Stimulated activated naive CD8-positive, alpha-beta T cell treated with anti-CD3 and anti-CD28 coated beads, Interleukin-15, Interleukin-2, amounts not matched to agents 100 U/mL and 50 U/mL, for 24 hours (primary cell): ENCODE measurements around the gene CD2AP.
"Not testable (repeated sequence)": the region's sequence is repeated elsewhere in the genome, so short reads cannot be mapped to it uniquely, and the experiment has no call there.

Experiments
- ATAC-seq: fragments of 150-1000 bp; cut with Tn5 transposase; one replicate; pipeline ENCODE4 v1.10.0; 2021
- DNase-seq: peaks from one replicate; pipeline ENCODE4 v3.0.0; 2021

CD2AP gene

DNA sequence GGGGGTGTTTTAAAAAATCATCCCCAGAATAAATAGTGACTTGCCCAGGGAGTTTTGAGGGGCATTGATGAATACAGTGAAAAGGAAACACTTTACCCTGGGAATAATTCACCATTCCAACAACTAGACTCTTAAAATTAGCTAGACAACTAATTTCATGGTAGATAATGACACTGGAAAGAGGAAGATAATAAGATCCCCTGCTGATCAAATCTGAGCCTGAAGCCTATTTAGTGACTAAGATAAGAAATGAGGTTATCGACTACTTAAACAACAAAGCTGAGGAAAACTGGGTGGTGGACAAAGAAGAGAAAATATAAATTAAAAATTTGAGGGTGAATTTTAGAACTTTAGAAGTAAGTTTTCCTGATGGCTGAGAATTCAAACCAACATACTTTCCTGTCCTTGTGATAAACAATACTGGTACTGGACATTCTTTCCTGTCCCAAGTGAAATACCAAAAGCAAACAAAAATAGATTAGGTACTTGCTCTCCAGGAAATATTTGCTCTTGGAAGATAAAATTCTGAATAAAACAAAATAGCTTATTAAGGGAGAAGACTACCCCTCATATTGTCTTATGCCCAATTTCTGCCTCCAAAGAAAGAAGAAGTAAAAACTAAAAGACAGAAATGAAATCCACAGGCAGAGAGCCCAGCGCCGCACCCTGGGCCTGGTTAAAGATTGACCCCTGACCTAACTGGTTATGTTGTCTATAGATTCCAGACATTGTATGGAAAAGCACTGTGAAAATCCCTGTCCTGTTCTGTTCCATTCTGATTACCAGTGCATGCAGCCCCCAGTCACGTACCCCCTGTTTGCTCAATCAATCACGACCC lies 156.8 kb downstream of the CD2AP start:
- ATAC-seq (no peak), DNase-seq (no peak)

DNA sequence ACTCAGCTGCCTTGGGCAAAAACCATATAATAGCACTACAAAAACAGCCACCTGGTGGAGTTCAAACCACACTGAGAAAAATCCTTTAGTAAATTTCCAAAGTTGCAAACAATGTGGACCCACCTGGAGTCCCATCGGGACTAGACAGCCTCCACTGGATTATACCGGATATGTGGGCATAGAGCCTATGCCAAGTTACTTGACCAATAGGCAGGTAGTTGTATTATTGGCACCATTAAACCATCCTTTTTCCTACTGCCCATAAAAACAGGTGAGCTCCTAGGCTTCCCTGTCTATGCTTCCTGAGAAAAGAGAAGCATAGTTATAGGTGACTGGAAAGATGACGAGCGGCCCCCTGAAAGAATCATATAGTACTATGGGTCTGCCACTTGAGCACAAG lies 169.1 kb downstream of the CD2AP start:
- ATAC-seq (no peak), DNase-seq (no peak)

DNA sequence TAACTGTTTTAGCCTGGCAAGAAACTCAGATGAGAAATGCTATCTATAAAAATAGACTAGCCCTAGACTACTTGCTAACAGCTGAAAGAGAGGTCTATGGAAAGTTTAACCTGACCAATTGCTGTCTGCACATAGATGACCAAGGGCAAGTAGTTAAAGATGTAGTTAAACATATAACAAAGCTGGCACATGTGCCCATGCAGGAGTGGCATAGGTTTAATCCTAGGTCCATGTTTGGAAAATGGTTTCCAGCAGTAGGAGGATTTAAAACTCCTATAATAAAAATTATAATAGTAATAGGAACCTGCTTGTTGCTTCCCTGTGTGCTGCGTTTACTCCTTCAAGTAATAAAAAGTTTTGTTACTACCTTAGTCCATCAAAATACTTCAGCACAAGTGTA lies 169.6 kb downstream of the CD2AP start:
- ATAC-seq (no peak), DNase-seq (no peak)

DNA sequence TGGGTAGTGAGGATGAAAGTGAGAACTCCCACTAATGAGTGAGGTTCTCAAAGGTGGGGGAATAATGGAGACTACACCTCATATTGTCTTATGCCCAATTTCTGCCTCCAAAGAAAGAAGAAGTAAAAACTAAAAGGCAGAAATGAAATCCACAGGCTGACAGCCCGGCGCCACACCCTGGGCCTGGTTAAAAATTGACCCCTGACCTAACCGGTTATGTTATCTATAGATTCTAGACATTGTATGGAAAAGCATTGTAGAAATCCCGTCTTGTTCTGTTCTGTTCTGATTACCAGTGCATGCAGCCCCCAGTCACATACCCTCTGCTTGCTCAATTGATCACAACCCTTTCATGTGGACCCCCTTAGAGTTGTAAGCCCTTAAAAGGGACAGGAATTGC lies 170.0 kb downstream of the CD2AP start:
- ATAC-seq, DNase-seq: not testable (repeated sequence)

DNA sequence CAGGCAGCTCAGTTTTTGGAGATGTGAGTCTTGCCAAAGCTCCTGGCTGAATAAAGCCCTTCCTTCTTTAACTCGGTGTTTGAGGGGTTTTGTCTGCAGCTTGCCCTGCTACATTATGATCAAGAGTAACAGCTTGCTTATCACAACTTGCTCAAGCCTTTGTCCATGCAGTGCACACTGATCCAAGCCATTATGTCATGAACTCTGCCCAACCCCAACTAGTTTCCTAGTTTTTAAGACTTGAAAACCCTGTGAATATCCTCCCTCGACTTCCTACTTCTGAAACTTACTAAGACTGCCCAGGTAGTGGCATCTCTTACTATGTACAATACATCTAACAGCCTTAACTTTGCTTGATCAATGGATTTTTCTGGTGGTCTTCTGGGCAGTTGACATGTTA lies 170.4 kb downstream of the CD2AP start:
- DNase-seq: no peak
- no peak for ATAC-seq

DNA sequence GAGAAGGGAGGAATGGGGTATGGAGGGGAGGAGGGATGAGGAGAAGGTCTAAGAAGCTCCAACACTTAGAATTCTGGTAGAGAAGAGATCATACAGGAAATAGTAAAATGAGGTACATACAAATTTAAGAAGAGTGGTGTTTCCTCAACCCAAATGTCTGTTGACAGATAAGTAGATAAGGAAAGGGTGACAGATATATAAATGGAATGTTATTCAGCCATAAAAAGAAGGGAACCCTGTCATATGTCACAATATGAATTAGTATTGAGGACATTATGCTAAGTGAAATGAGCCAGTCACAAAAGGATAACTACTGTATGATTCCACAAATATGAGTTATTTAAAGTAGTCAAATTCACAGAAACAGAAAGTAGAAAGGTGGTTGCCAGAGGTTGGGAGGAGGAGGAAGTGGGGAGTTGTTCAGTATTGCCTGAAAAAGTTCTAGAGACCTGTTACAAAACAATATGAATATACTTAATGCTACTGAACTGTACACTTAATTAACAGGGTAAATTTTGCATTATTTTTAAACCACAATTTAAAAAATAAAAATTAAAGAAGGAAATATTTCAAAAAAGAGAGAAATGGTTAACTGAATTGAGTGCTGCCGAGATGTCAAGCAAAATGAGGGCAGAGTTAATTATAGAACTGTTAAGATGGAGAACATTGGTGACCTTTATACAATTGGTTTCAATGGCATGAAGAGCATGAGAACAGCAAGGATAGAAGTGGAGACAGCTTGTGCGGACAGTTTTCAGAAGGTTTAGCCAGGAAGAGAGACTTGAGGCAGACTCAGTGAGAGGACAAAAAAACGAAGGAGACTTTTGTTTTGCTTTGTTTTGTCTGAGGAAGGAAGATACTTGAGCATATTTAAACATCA lies 173.2 kb downstream of the CD2AP start:
- no peak for ATAC-seq
- no peak for DNase-seq

DNA sequence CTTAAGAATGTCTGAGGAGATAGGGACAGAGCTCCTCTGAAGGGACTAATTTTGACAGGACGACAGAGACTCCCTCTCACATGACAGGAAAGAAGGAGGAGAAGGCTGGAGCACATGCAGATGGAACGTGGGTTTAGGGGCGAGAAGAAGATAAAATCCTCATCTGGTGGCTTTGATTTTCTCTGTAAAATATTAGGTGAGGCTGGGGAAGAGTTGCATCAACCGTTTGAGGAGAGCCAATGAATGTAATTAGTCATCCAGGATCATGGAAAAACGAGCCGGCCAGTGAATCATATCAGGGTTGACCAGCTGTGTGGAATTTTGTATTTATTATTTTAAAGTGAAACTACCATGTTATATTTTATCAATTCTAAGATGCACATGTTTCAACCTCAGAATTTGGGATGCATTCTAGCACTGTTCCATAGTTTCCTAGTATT lies 173.9 kb downstream of the CD2AP start:
- DNase-seq: no peak

DNA sequence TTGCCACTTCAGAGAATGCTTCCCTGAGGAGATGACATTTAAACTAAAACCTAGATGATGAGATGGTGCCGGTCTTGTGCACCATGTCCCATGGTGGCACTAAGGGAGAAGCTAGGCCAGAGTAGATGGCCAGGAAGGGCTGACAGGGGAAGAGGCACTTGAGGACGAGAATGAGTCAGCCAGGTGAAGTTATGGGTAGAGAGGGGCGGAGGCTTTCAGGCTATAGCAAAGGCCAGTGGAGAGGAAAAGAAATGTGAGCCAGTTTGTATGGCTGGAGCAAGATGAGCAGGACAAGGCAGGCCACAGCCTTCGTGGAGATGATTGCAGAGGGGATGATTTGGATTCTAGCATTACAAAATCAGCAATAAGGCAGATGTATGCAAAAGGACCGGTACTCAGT lies 176.1 kb downstream of the CD2AP start:
- DNase-seq (no peak), ATAC-seq (no peak)

More for the DNA sequence above, 173.9 kb downstream of the CD2AP start:
- ATAC-seq: no peak

DNA sequence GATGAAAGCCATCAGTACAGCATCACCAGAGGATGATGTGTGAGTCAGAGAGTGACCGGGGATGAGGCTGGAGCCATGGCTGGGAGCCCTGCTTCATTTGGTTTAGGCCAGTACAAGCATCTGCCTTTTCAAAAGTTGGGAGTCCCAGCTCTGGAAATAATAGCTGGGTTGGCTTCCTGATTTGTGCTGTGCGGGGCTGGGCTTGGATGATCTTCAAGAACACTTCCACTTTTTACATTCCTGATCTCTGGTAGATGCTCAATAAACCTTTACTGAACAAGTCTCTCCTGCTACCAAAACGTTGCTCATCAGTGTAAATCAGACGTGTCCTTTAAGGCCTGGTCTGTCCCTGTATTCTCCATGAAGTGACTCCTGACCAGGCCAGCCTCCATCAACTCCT lies 176.7 kb downstream of the CD2AP start:
- no peak for DNase-seq
- ATAC-seq: no peak

DNA sequence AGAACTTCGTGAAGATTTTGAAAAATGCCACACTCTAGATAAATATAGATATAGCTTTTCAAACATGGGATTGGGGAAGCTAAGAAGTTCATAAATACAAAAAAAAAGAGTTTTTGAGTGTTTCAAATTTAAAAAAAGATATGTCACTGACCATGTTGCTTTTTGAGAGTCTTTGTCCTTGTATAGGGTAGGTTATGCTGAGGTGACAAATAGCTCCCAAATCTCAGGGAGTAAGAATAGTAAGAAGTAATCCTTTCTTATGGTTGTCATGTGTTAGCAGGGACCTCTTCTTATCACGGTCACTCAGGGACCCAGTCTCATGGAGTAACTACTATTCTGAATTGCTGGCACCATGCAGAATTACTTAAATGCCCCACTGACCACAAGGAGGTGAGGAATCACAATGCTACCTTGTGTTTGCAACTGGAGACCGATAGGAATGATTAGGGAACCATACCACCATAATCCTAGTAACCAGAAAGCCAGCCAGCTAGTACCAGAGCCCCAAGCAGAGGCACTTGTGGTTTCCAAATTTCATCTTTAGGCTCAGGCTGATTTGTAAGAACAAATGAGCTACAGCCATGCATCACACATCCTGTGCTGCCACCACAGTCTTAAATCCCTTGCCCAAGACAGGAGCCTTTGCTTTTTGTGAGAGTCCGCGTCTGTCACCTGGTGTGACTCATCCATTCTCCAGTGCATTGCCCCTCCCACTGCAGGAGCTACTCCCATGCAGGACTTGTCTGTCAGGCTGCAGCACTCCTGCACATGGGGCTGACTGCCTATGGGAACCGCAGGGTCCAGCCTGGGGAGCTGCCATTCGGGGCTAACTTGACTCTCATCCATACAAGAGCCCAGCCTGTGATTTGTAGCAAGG lies 178.4 kb downstream of the CD2AP start:
- DNase-seq (peak; percentile 16), ATAC-seq (peak; percentile 84)

DNA sequence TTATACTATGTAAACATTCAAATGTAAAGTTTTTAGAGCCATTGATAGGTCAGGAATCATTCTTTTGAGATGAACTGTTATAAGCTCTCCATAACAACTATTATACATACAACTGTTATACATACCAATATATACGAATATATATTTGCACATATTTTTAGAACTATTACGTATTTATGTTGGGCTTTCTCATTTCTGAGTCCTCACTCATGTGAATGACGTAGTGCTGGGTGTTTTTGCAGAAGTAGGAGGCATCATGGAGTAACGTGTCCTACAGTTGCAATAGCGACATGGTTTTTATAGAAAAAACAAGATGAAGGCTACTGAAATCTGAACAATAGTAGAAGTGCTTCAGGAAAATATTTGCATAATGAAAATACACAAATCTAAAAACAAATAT lies 184.4 kb downstream of the CD2AP start:
- no peak for DNase-seq
- ATAC-seq: no peak

DNA sequence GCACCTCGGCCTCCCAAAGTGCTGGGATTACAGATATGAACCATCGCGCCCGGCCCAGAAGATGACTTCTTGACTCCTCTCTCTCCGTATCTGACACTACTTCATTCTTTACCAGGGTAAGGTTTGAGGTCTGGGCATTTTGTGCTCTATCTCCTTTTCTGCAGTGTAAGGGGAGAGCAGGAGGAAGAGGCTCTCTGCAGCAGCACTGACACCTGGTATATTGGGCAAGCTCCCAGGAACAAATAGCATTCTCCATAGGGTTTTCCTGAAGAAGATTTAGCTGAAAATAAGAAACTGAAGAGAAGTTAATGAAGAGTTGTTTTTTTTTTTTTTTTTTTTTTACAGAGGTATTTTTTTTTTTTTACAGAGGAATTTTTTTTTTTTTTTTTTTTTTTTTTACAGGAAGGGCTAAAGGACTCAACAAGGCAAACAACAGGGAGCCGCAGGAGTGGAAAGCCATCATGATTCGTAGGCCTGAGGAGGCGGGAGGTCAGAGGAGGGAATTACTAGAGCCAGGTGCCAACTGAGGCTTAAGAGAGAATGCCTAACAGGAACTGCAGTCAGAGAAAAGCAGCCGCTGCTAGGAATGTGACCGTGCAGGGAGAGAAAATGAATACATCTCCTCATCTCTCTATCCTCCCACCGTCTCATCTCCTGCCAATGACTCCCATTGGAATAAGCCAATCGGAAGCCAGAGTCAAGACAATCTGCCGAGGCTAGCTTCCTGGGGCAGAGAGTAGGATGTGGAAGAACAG lies 186.1 kb downstream of the CD2AP start:
- DNase-seq (no peak), ATAC-seq (no peak)

DNA sequence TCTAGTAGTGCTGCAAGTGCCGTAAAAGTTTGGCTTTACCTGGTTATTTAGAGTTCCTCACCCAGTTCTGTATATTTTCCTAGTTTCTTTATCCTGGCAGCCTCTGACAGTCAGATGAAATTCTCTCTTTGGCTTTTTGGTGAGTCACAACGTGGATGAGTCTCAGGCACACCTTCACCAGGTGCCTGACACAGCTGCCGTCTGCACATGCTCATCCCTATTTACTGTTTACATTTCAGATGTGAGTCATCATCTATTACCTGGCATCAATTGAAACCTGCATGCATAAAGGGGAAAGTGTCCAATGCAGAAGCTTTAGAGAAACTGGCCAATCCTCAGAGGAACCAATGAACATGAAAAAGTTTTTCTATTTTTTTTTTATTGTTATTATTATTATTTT lies 187.5 kb downstream of the CD2AP start:
- no peak for ATAC-seq
- no peak for DNase-seq

DNA sequence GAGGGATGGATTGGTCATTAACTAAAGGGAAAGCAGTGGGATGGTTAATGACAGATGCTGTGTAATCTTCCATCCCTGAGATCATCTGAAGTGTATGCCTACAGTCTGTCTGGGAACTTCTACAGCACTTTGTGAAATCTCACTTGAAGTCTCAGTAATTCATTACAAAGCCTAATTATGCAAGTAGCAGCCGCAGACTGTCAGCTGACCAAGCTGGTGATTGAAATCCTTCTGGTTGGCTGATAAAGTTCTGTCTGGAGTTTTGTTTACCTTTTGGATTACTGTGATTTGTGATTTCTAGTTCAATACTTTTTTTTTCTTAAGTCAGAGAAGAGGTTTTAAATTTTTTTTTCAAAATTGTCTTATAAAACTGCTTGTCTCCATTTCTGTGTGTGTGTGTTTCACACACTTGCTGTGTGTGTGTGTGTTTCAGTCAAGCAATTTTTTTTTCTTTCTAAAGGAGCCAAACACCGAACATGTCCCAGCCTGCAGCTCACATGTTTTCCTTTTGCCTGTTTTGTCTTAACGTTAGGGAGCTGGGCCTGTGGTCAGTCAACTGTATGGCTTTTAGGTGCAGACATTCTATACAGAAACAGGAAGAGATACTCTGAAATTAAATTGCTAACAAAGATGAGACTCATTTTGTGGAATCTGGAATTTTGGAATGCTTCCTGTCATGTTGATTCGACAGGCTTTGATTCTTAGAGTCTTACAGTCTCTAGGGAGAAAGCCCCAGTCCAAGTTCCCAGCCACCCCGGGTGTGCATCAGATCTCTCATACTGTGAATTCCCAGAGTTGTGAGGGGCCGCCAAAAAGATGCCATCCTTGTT lies 192.3 kb downstream of the CD2AP start:
- ATAC-seq (no peak), DNase-seq (no peak)

DNA sequence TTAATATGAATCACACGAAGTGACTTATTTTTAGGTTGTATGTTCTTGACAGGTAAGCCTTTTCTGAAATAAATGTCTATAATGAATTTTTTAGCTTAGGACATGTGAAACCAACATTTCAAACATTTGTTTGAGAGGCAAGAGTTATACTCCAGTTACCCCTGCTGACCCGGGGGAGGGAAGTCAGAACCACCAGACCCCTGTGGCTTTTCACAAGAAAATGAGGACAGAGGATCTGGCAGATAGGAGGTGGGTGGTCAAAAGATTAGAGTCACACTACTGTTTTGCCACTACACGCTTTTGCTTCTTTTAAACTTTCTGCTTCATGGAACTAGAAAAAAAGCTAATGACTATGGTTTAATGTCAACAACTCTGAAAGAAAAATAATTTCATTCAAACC lies 193.3 kb downstream of the CD2AP start:
- no peak for ATAC-seq
- DNase-seq: no peak

DNA sequence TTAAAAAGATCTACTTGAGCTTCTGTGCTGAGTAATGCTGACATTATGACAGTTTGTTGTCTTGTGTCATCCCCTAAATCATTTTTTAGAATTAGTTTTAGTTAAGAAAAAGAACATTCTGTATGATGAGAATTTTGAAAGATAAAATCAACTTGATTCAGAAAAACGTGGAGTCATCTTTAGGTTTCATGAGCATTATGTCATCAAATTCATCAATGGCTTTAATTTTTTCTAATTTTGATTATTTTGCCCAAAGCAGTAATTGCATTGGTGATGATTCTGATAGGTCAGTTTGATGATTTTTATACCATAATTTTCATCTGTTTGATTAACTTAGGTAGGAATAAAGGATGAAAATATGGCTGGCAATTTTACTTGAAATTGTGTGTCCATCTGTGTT lies 194.2 kb downstream of the CD2AP start:
- no peak for ATAC-seq
- DNase-seq: no peak

DNA sequence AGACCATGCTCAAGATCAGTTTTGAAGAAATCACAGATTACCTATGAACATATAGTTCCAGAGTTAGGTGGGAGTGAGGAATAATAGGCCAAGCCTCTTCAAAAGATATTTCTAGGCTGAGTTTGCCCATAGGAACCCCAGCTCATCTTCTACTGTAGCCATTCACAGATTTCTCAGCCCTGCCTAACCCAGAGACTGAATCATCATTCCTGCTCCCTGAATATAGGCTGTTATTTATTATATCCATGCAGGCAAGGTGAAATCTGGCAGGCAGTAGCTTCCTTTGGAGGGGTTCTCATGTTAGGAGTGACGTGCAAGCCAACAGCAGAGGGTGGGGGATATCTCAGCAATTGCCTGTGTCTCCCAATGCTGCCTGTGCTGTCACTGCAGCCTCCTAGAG lies 195.2 kb downstream of the CD2AP start:
- ATAC-seq: no peak
- DNase-seq: no peak

DNA sequence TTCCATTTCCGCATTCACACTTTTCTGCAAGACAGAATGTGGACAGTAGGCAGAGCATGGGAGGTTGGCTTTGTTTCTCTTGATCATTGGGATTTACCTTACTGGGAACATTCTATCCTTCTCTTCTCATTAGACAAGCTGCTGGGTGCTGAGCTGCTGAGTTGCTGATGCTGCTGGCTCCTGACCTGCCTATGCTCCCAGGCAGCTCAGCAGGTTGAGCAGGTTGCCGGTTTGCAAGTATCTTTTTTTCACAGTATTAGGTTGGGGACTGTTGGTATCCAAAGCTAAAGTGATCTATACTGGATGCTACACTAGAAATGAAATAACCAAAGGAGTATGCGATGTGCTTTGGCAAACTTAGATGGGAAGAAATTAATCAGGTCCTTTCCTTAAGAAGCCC lies 197.1 kb downstream of the CD2AP start:
- DNase-seq (no peak), ATAC-seq (no peak)
